GM18526 (cell line): ENCODE measurements around the gene KCNAB1.

Experiments used
- POLR2A ChIP-seq: IDR thresholded peaks from 3 replicates; pipeline ENCODE4 v1.6.1; 2011; ENCODE audit not compliant: insufficient read length; ENCODE audit errors: extremely low read depth

The KCNAB1 gene

DNA sequence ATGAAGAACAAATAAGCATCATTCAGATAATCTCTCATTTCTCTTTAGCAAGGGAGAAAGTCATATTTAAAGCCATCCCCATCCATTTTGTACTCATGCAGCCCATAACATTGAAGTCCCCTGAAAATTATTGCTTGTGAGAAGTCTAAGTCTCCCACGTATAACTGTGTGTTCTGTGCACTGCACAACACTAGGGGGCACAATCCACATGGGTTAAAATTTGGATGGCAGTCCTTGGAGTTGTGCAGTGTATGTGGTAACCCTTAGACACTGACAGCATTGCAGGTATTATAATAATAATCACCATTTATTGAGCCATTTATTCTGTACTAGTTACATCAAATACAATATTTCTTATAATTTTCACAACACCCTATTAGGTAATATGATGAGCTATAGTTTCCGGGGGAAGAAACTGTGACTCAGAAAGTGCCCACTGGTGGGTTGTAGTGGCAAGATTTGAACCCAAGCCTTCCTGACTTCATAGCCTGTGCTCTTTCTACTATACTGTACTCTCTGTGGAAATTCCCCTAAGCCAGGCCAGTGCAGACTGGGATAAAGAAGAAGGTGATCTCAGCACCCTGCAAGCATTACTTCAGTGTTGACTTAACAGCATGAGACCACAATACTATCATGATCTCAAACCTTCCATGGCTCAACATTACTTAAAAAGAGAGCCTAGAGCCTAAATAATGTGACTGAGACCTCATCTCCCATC is 15.7 kb downstream of the KCNAB1 start:
- TF ChIP-seq POLR2A = no peak

DNA sequence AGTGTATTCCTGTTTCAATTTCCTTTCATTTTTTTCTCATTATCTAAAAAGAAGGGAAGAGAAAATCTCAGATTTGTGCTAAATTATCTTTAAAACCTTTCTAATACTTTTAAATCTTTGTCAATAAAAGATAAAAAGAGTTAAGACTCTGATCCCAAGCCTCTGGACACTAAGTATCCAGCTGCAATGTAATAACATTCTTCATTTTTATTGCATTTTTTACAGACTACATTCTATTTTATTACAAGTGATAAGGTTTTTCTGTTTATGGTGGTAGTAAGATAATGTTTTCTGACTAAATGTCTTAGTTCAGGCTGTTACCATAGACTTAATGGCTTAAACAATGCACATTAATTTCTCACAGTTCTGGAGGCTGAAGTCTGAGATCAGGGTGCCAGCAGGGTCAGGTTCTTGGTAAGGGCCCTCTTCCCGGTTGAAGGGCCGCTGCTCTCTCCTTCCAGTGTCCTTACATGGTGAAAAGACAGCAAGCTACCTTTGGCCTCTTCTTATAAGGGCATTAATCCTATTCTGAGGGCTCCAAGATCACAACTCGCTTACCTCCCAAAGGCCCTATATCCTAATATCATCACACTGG is 19.7 kb downstream of the KCNAB1 start:
- TF ChIP-seq POLR2A = no peak

DNA sequence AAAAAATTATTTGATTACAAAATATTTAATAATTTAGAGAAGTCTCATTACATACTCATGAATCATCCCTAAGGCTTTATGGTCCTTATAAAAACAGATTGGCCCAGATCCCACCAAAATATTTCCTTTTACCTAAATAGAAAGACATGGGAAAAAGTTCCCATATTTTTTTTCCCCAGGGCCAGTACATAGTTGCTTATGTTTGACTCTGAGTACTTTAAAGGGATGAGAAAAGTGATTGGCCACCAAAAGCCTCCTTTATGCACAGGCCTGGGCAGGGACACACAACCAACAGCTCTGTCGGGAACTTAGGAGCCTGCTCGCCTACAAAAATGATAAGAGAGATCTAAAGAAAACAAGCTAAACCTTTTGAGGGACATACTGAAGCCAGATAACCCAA is 22.3 kb downstream of the KCNAB1 start:
- TF ChIP-seq POLR2A = no peak

DNA sequence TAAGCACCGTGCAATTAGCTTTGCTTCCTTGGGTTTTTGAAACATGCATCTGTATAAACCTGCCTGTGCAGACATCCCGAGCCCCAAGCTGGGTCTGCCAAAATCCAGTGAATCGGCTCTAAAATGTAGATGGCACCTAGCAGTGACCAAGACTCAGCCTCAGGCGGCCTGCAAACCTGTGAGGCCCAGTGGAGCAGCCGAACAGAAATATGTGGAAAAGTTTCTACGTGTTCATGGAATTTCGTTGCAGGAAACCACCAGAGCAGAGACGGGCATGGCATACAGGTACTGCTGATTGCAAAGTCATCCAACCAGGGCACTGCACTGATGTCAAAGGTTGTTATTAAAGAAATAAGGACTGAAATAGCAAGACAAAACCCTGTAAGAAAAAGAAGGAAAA is 22.8 kb downstream of the KCNAB1 start:
- TF ChIP-seq POLR2A = no peak

DNA sequence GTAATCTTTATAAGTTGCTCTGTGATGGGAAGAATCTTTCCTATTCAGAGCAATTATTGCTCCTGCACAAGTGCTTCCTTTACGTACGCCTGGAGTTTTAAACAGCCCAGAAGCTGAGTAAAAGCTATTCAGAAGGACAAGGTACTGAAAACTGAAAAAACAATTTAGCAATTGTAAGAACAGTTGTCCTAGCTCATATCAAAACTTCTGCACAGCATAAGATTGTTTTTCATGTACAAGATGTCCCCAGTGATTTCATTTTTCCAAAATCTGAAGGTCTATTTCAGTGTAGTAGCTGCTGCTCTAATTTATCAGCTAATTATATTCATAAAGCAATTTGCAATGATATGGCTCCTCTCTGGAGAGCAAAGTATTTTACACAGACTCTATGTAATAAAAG is 23.7 kb downstream of the KCNAB1 start:
- no peak for TF ChIP-seq POLR2A

DNA sequence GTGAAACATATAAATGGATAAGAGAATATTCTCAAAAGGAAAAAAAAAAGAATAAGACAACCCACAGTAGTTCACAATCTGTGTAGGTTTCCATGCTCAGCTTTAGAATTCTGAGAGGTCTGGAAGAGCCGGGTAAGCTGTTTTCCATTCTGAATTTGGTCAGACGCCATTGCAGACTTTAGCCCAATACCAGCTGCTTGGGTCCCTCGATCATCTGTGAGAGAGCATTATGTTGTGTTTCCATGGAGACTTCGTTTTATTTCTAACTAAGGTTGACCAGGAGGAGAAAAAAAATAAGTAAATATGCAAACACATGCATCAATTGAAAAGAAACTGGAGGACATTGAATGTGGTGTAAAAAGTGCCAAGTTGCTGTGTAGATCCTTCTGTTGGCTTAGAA is 25.5 kb downstream of the KCNAB1 start:
- no peak for TF ChIP-seq POLR2A

DNA sequence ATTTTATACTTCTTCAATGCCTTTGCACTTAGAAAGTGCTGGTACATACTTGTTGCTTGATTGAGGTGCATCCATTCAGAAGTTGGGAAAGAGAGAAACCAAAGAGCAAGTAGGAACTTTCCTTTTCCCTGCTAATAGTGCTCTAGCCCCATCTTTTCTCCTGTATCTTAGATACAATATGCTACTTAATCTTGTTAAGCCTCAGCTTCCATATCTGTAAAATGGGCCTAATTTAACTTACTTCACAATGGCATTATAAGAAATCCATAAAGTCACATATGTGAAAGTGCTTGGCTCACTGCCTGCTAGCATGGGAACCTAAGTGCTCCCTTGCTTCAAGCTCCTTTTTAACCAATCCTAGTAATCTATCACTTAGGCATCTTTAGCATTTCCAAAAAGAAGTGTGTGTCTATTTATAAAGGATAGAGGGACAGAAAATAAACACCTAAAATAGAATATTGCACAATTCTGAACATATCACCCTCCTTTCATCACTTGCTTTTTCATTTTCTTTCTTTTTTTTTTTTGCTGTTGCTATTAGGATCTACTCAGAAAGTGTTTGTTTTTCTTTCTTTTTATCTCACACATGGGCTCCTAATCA is 28.1 kb downstream of the KCNAB1 start:
- no peak for TF ChIP-seq POLR2A

DNA sequence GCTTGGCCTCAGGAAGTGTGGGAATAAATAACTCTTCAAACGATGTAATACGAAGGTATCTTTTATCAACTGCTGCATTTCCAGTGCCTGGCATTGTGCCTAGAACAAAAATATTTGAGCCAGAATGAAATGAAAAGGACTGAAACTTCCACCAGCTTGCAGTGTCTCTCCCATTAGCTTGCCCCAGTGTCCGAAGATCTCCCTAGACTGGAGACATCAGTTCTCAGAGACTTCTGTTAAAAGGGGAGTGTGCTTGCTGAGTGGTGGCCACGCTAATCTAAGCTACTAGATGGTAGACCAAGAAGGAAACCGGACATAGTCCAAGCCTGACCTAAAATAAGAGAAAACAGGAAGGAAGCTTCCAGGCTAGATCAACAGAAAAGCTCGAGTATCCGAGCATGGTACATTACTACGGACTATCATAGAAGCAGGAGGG is 28.6 kb downstream of the KCNAB1 start:
- TF ChIP-seq POLR2A = no peak

DNA sequence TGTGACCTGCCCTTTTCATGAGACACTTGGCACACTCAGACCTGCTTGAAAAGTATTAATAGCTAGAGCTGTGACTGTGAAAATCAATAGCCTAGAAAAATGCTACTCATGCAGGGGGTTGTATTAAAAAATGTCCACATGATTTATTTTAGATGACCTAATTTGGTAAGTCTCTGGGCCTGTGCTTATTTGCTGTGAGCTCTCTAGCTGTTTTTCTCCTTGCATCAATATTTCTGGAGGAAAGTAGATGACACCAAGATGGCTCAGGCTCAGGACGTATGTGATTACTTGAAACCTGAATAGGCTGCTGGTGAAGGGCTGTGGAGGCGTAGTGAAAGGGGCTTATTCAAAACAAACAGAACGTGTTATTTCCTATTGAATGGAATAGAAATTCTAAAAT is 29.5 kb downstream of the KCNAB1 start:
- TF ChIP-seq POLR2A = no peak

DNA sequence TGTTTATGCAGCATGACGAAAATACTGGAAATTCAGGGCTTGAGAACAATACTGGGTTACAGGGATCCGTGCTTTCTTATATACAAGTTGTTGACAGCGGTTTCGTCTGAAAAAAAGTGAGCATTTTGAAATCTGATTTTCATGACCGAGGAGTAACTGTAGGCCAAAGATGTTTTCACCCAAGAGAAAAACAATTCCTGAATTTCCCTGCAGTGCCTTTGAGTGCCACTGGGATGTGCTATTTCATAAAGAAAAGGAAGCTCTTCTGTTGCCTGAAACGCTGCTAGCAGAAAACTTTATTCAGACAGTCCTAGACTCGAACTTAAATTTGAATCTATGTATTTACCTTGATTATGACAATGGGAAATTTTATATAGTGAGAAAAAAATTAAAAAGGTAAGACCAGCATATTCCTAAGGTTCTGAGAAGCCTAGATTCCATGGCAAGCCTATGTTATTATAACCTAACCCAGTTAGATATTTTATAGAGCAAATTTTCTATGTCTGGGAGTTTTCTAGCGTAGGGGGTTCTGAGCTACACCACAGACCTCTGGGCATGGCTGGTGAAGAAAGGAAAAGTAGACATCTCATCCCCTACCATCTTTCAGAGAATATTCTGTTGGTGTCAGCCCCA is 30.2 kb downstream of the KCNAB1 start:
- TF ChIP-seq POLR2A = no peak

DNA sequence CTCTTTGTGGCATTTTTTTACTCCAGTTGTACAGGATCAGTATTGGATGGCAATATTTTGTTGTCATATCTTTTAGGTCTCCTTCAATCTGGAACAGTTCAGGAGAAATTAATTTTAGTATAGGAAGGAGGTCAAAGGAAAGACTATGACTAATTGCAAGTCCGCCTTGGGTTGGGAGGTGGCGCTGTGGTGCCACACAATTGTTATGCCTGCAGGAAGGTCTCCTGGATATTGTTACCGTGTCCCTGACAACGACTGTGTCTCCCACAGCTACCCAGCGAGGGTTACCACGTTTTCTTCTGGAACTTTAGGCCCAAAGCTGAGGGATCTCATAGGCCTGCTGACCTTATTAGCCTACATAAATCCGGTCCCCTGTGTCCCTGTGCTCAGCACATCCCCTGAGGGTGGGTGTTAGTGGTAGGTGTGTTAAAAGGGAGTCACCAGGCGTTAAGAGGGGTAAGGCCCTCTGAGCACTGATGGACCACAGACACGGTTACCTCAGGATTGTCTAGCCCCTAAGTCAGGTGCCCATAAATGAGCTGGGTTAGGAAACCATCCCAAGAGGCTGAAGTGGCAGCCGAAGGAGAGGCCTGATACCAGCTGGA is 31.5 kb downstream of the KCNAB1 start:
- TF ChIP-seq POLR2A = no peak

DNA sequence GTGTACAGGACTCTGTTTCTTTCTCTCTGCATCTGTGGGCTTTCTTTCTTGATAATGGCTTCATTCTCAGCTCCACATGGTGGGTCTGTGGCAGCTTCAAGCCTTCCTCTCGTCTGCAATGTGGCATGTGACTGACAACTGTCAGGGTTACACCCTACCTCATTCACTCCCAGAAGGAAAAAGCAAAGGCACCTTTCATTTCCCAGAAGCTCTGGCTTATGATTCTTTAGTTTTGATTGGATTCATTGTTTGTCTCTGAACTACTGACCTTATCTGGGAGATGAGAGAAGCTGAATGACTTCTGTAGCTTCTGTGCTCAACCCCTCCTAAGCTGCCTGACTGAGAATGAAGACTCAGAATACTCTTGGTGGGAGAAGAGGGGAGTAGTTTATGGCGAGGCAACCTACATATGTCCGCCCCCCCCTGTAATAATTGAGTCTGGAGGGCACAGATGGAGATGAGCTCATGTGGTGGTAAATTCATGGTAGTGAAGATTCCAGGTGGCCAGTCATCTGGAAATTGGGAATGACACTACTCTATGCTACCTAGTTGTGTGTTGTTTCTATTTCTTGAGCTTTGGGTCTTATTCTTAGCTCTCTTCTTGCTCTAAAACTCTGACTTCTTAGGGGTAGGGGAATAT is 38.4 kb downstream of the KCNAB1 start:
- no peak for TF ChIP-seq POLR2A

DNA sequence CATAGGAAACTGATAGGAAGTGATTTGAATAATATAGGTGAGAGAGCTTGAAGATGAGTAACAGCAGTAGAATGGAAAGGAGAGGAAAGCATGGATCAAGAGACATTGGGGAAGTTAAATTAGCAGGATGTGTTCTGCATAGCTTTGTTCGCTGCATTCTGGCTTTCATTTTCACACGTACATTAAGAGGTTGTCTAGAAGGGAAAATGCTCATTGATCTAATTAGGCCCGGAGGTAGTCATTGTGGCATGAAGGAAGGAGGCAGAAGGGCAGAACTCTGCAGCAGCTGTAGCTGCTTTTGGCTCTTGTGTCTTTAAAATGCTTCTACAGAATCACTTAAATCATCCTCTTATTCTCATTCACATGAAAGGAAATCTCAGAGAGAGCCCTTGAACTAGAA is 40.3 kb downstream of the KCNAB1 start:
- TF ChIP-seq POLR2A = no peak

DNA sequence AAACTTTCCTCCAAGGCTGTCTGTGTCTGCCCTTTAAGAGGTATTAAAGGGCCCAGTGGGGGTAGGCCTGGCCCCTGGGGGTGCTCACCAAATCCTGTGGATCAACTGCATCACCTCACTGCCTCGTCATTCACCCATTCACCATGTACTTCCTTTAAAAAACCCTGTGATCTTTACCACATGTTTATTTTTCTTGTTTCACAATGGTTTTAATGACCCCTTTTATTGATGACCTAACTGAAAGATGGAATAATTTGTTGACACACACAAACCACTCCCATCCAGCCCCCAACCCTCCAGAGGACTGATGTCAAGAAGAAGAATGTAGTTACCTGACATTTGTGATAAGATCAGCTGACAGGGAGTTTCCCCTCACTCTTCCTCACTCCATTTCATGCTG is 40.8 kb downstream of the KCNAB1 start:
- no peak for TF ChIP-seq POLR2A

DNA sequence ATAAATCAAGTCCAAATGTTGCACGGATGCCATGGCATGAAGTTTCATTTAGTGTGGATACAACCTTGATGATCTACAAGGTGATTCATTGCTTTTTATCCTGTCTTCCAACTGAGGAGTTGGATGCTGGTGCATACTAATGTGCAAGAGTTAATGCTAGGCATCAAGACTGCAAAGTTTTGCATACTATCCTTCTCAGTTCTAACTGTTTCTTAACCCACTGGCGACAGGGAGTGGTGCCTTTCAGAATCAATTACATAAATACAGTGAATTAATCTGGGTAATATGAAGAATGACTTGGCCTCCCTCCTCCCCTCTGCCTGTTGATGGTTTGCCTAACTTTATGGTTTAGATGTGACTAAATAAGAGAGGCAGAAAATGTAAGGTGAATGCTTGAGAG is 43.5 kb downstream of the KCNAB1 start:
- no peak for TF ChIP-seq POLR2A
